ACC112 (cell line): Measurements from ENCODE around the gene ATG4A.

Source experiments
- H2AFZ ChIP-seq: fragments of 200-600 bp; sonication (generic); one replicate; pipeline ENCODE4 v1.6.0; 2017; ENCODE audit warnings: antibody characterized with exemption, low read length; ENCODE audit not compliant: unreplicated experiment
- H3K27ac ChIP-seq: fragments of 200-600 bp; sonication (generic); 2 replicates; pipeline ENCODE4 v1.5.1; 2014; ENCODE audit warnings: low read depth, mild to moderate bottlenecking, antibody characterized with exemption, low read length, moderate library complexity
- H3K27me3 ChIP-seq: fragments of 200-600 bp; sonication (generic); 2 replicates; pipeline ENCODE4 v1.6.1; 2014; ENCODE audit warnings: mild to moderate bottlenecking, antibody characterized with exemption, low read length, moderate library complexity, mixed read lengths; ENCODE audit not compliant: insufficient read depth
- H3K36me3 ChIP-seq: fragments of 200-600 bp; sonication (generic); 2 replicates; pipeline ENCODE4 v1.6.1; 2016; ENCODE audit warnings: mild to moderate bottlenecking, antibody characterized with exemption, low read length, moderate library complexity, mixed read lengths; ENCODE audit not compliant: insufficient read depth
- H3K4me1 ChIP-seq: fragments of 200-600 bp; sonication (generic); one replicate; pipeline ENCODE4 v1.6.1; 2016; ENCODE audit warnings: low read length, mixed read lengths; ENCODE audit not compliant: insufficient read depth, unreplicated experiment, control insufficient read depth
- H3K4me3 ChIP-seq: fragments of 200-600 bp; sonication (generic); 2 replicates; pipeline ENCODE4 v1.5.1; 2014; ENCODE audit warnings: mild to moderate bottlenecking, low read depth, low read length
- H3K79me2 ChIP-seq: fragments of 200-600 bp; sonication (generic); one replicate; pipeline ENCODE4 v1.6.0; 2016; ENCODE audit warnings: low read length; ENCODE audit not compliant: control insufficient read depth, unreplicated experiment, insufficient read depth

Gene ATG4A

GRCh38 chrX:108121291-108121690 is 29.7 kb downstream of the ATG4A start:
- no peak overlapping the region for H3K4me3 ChIP-seq

GRCh38 chrX:108122748-108123147 is 31.2 kb downstream of the ATG4A start:
- H3K27ac ChIP-seq, result no peak overlapping the region
- H3K4me3 ChIP-seq, result no peak overlapping the region
- no peaks in the 10 kb centered on the region for H3K27me3 ChIP-seq
- no peak overlapping the region for H2AFZ ChIP-seq
- H3K79me2 ChIP-seq, result no peaks in the 10 kb centered on the region
- H3K36me3 ChIP-seq, result no peaks in the 10 kb centered on the region
- no peaks in the 10 kb centered on the region for H3K4me1 ChIP-seq

More at GRCh38 chrX:108121291-108121690, 29.7 kb downstream of the ATG4A start:
- H3K36me3 ChIP-seq, result no peaks in the 10 kb centered on the region
- no peak overlapping the region for H2AFZ ChIP-seq
- no peaks in the 10 kb centered on the region for H3K4me1 ChIP-seq
- no peaks in the 10 kb centered on the region for H3K79me2 ChIP-seq
- no peak overlapping the region for H3K27ac ChIP-seq
- H3K27me3 ChIP-seq, result no peaks in the 10 kb centered on the region

GRCh38 chrX:108123591-108124366 is 32.2 kb downstream of the ATG4A start:
- Histone ChIP-seq H3K79me2 (no peaks in the 10 kb centered on the region), H3K4me1 (no peaks in the 10 kb centered on the region), H3K27me3 (no peaks in the 10 kb centered on the region), H3K27ac (no peak overlapping the region), H3K4me3 (no peak overlapping the region), H2AFZ (no peak overlapping the region), H3K36me3 (no peaks in the 10 kb centered on the region)

GRCh38 chrX:108126661-108127060 is 35.1 kb downstream of the ATG4A start:
- no peaks in the 10 kb centered on the region for H3K79me2 ChIP-seq
- no peaks in the 10 kb centered on the region for H3K36me3 ChIP-seq
- H3K27ac ChIP-seq, result no peak overlapping the region
- H3K4me3 ChIP-seq, result no peak overlapping the region
- no peaks in the 10 kb centered on the region for H3K27me3 ChIP-seq
- H3K4me1 ChIP-seq, result peaks cover 9% of the 10 kb centered on the region
- H2AFZ ChIP-seq, result no peak overlapping the region

- Histone ChIP-seq H3K4me3 (no peak overlapping the region), H3K79me2 (no peaks in the 10 kb centered on the region), H3K4me1 (peaks cover 13% of the 10 kb centered on the region), H3K27me3 (no peaks in the 10 kb centered on the region), H2AFZ (no peak overlapping the region), H3K36me3 (no peaks in the 10 kb centered on the region), H3K27ac (no peak overlapping the region)
These were observed 35.6 kb downstream of the ATG4A start for GRCh38 chrX:108127152-108127551.

- H3K36me3 ChIP-seq, result no peaks in the 10 kb centered on the region
- no peaks in the 10 kb centered on the region for H3K79me2 ChIP-seq
- no peak overlapping the region for H3K4me3 ChIP-seq
- H3K27me3 ChIP-seq, result no peaks in the 10 kb centered on the region
- H3K27ac ChIP-seq, result peak overlapping the region; percentile 39; the same call in 1 of the 2 replicates
- peaks cover 13% of the 10 kb centered on the region for H3K4me1 ChIP-seq
- no peak overlapping the region for H2AFZ ChIP-seq
These were observed 39.3 kb downstream of the ATG4A start for GRCh38 chrX:108130889-108131288.

- Histone ChIP-seq H3K27ac (peak overlapping the region; percentile 39; the same call in 1 of the 2 replicates), H3K36me3 (no peaks in the 10 kb centered on the region), H3K79me2 (no peaks in the 10 kb centered on the region), H3K4me1 (peaks cover 13% of the 10 kb centered on the region), H3K27me3 (no peaks in the 10 kb centered on the region), H3K4me3 (no peak overlapping the region; the same call in 1 of the 2 replicates), H2AFZ (no peak overlapping the region)
These were observed 39.9 kb downstream of the ATG4A start for GRCh38 chrX:108131471-108131870.

GRCh38 chrX:108132034-108132433 is 40.5 kb downstream of the ATG4A start:
- no peaks in the 10 kb centered on the region for H3K27me3 ChIP-seq
- H3K79me2 ChIP-seq, result no peaks in the 10 kb centered on the region
- H2AFZ ChIP-seq, result no peak overlapping the region
- H3K4me3 ChIP-seq, result no peak overlapping the region
- H3K27ac ChIP-seq, result peak overlapping the region; percentile 29
- H3K36me3 ChIP-seq, result no peaks in the 10 kb centered on the region
- H3K4me1 ChIP-seq, result peaks cover 13% of the 10 kb centered on the region

GRCh38 chrX:108132876-108133275 is 41.3 kb downstream of the ATG4A start:
- Histone ChIP-seq H3K27me3 (no peaks in the 10 kb centered on the region), H3K36me3 (no peaks in the 10 kb centered on the region), H3K79me2 (no peaks in the 10 kb centered on the region), H2AFZ (no peak overlapping the region), H3K27ac (no peak overlapping the region), H3K4me3 (no peak overlapping the region), H3K4me1 (peaks cover 13% of the 10 kb centered on the region)

- Histone ChIP-seq H3K4me1 (peaks cover 13% of the 10 kb centered on the region), H3K27me3 (no peaks in the 10 kb centered on the region)
These were observed 43.1 kb downstream of the ATG4A start for GRCh38 chrX:108134724-108135123.

More at GRCh38 chrX:108134724-108135123, 43.1 kb downstream of the ATG4A start:
- Histone ChIP-seq H3K4me3 (no peak overlapping the region), H3K36me3 (no peaks in the 10 kb centered on the region), H2AFZ (no peak overlapping the region), H3K79me2 (no peaks in the 10 kb centered on the region), H3K27ac (no peak overlapping the region)
